ENCODE measurements around the gene PARD3.
A peak's percentile ranks its signal among the peaks of the same experiment; 100 is the strongest.

The PARD3 gene

GRCh38 chr10:34824870-34825269 is 9.8 kb upstream of the PARD3 start:
- no peak for DNase-seq (ENCODE audit: insufficient read length, low spot score)
- TF ChIP-seq CTCF (IDR thresholded peaks at IDR 0.05; ENCODE audit: insufficient read depth, missing control alignments) = peak; percentile 4
- no peak for FAIRE-seq

- TF ChIP-seq CTCF (IDR thresholded peaks at IDR 0.05; ENCODE audit: insufficient read depth, missing control alignments) = no peak
- FAIRE-seq (no peak), DNase-seq (ENCODE audit: insufficient read length, low spot score) (no peak)
Observed at GRCh38 chr10:34821587-34822585, 6.8 kb upstream of the PARD3 start.

GRCh38 chr10:34817586-34817985 is 2.5 kb upstream of the PARD3 start:
- DNase-seq (ENCODE audit: insufficient read length, low spot score) (no peak), FAIRE-seq (no peak)
- no peak for TF ChIP-seq CTCF (IDR thresholded peaks at IDR 0.05; ENCODE audit: insufficient read depth, missing control alignments)

DNA sequence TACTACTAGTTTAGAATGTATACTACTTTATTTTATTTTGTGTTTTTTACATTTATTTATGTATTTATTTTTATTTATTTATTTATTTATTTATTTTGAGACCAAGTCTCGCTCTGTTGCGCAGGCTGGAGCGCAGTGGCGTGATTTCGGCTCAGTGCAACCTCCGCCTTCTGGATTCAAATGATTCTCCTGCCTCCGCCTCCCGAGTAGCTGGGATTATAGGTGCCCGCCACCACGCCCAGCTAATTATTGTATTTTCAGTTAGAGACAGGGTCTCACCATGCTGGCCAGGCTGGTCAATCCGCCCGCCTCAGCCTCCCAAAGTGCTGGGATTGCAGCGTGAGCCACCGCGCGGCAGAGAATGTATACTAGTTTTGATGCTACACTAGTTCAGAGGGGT is 2.0 kb upstream of the PARD3 start:
- FAIRE-seq (no peak), DNase-seq (ENCODE audit: insufficient read length, low spot score) (no peak)
- TF ChIP-seq CTCF (IDR thresholded peaks at IDR 0.05; ENCODE audit: insufficient read depth, missing control alignments) = no peak

DNA sequence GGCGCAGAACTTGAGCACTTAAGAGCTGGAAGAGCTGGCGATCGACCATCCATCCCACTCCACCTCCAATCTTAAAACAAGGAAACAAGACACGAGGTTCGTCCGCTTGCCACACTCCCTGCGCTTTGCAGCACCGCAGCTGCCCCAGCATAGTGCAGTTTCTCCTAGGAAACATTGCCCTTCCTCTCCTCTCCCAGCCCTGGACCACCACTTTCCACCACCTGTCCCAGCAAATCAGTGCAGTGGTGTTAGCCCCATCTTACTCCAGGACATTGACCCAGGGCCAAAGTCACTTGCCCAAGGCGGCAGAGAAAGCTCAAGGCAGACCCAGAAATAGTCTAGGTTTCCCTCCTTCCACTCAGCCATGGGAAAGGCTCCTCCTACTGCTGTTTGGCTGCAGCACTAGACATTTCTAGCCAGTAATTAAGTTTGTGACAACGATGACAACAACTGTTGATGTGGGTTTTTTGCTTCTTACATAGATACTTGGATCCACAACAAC is 1.5 kb upstream of the PARD3 start:
- no peak for FAIRE-seq
- no peak for DNase-seq (ENCODE audit: insufficient read length, low spot score)
- peak; percentile 2 for TF ChIP-seq CTCF (IDR thresholded peaks at IDR 0.05; ENCODE audit: insufficient read depth, missing control alignments)

- FAIRE-seq = no peak
- no peak for TF ChIP-seq CTCF (IDR thresholded peaks at IDR 0.05; ENCODE audit: insufficient read depth, missing control alignments)
Observed at GRCh38 chr10:34816085-34816496, 995 bp upstream of the PARD3 start.

DNA sequence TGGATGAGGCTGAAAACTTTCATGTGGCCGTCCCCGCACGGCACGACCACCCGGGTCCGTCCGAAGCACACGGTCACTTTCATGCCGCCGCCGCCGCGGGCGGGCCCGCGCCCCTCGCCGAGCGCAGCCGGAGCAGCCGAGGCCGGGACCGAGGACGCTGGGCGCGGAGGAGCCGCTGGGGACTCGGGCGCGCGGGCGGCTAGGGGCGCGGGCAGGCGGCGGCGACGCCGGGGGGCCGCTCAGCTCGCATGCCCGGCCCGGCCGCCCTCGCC is 247 bp downstream of the PARD3 start:
- TF ChIP-seq CTCF (IDR thresholded peaks at IDR 0.05; ENCODE audit: insufficient read depth, missing control alignments) = no peak
- FAIRE-seq (no peak), DNase-seq (ENCODE audit: insufficient read length, low spot score) (no peak)

More at GRCh38 chr10:34816085-34816496, 995 bp upstream of the PARD3 start:
- DNase-seq (ENCODE audit: insufficient read length, low spot score) = no peak

Measured in D721Med (cell line).